ENCODE results near the gene EIF4G2. TPM values are rescaled to one million over a fixed set of nuclear protein-coding genes. Genes with fewer than 3 reads are reported as not detected.

EIF4G2 gene
- total RNA-seq, 1 donor from 2014 or later: 1,071 TPM

- DNase-seq: peak; percentile 98
- Mint-ChIP-seq H3K4me3 (peak within 1 kb of the TSS; percentile 95), H3K36me3 (ENCODE audit: low read depth) (peaks cover 25% of the 10 kb centered on the region), H3K27me3 (no peaks in the 10 kb centered on the region), H3K27ac (peak within 1 kb of the TSS; percentile 89), H3K4me1 (peaks cover 32% of the 10 kb centered on the region), H3K9me3 (no peaks in the 10 kb centered on the region)
- intact Hi-C loops (cut with micrococcal nuclease): loop anchor here (1.0 to 10.0 kb wide), 5 partner anchors 8 to 1186 kb away; partner anchors contain the start of genes ADM, EIF4G2 and ZBED5
These were observed 57.7 kb downstream of the EIF4G2 start, which contains the start of gene CTR9 for GRCh38 chr11:10750838-10751580. Gene CTR9, plus strand, starts transcription at chr11:10751246. Its CDS starts 167 bp downstream, at chr11:10751413.

- intact Hi-C loops (cut with micrococcal nuclease): loop anchor here (10.0 kb wide), 1 partner anchor 995 kb away; no protein-coding TSS in a partner anchor
- Mint-ChIP-seq H3K36me3 (ENCODE audit: low read depth) (peaks cover 15% of the 10 kb centered on the region), H3K4me3 (peak overlapping the region; percentile 2), H3K9me3 (no peaks in the 10 kb centered on the region), H3K27me3 (no peaks in the 10 kb centered on the region), H3K4me1 (peaks cover 31% of the 10 kb centered on the region), H3K27ac (no peak overlapping the region)
- DNase-seq: no peak
These were observed 59.2 kb downstream of the EIF4G2 start for GRCh38 chr11:10749476-10749875.

DNA sequence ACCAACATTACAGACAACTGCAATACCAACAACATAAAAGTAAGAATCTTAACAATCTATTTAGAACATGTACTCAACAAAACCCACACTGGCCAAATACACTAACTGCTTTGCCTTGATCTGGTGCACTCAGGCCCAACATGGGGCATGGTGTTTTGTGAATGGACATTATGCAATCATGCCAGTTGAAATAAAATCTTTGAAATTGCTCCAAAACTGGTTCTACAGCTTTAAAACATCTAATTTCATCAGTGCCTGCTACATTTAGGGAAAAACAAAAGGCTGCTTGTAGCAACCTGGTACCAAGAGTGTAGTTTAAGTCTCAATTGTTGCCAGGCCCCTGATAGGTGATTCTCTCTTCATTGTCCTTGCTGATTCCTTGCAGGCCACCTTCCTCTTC, 61.0 kb downstream of the EIF4G2 start:
- Mint-ChIP-seq H3K4me3 (no peak overlapping the region), H3K4me1 (peaks cover 41% of the 10 kb centered on the region), H3K36me3 (ENCODE audit: low read depth) (peaks cover 9% of the 10 kb centered on the region), H3K27me3 (no peaks in the 10 kb centered on the region), H3K27ac (no peak overlapping the region), H3K9me3 (no peaks in the 10 kb centered on the region)
- DNase-seq: no peak
- intact Hi-C loops (cut with micrococcal nuclease): loop anchor here (10.0 kb wide), 1 partner anchor 993 kb away; no protein-coding TSS in a partner anchor

Other genes starting within 250 kb of the EIF4G2 start
- not detected in 2 replicates for gene LYVE1, start 240.3 kb downstream of the EIF4G2 start, total RNA-seq
- gene IRAG1, start 115.2 kb downstream of the EIF4G2 start, total RNA-seq: not detected in 2 replicates
- 43.9 and 44.3 TPM in 2 replicates for gene CTR9, start 57.7 kb downstream of the EIF4G2 start, total RNA-seq
- gene ZBED5, start 49.1 kb upstream of the EIF4G2 start, total RNA-seq: 41.8 and 43.1 TPM in 2 replicates